ENCODE measurements around the gene ELP4.
A peak's percentile ranks its signal among the peaks of the same experiment; 100 is the strongest.

The ELP4 gene

GRCh38 chr11:31512117-31512516 lies 2.5 kb downstream of the ELP4 start:
- Histone ChIP-seq H3K36me3 (ENCODE audit: control insufficient read depth in 2 of 2, insufficient read depth in 1 of 2, low read length in 2 of 2) (no peaks in the 10 kb centered on the region), H3K27ac (ENCODE audit: extremely low read depth, low read depth, low read length) (no peak overlapping the region), H3K9me3 (ENCODE audit: control insufficient read depth, insufficient read depth, low read depth, low read length) (no peaks in the 10 kb centered on the region), H3K4me1 (ENCODE audit: control insufficient read depth, insufficient read depth, low read length) (peaks cover 2% of the 10 kb centered on the region), H3K4me3 (ENCODE audit: low read depth, low read length) (no peak overlapping the region)
- ChIA-PET CTCF (no interaction called here), POLR2A (no interaction called here)
- TF ChIP-seq YY1 (tag by site-specific recombination; IDR thresholded peaks at IDR 0.05) (no peak), EGR2 (tag by site-specific recombination; IDR thresholded peaks at IDR 0.05; ENCODE audit: low read depth) (no peak), ZNF239 (tag by site-specific recombination; IDR thresholded peaks at IDR 0.05) (no peak), OSR2 (tag by site-specific recombination; IDR thresholded peaks at IDR 0.05) (peak; percentile 73), ELK4 (IDR thresholded peaks at IDR 0.05; ENCODE audit: borderline replicate concordance, low read depth, low read length) (no peak), PRDM1 (tag by site-specific recombination; IDR thresholded peaks at IDR 0.05) (no peak), PRDM10 (tag by site-specific recombination; IDR thresholded peaks at IDR 0.05) (no peak), ATF2 (tag by site-specific recombination; IDR thresholded peaks at IDR 0.05; ENCODE audit: low read depth) (peak; percentile 91), ZNF629 (tag by site-specific recombination; IDR thresholded peaks at IDR 0.05) (peak; percentile 55), ZNF670 (tag by site-specific recombination; IDR thresholded peaks at IDR 0.05; ENCODE audit: low read depth) (no peak), SCRT2 (tag by site-specific recombination; IDR thresholded peaks at IDR 0.05) (no peak), ZNF837 (tag by site-specific recombination; IDR thresholded peaks at IDR 0.05) (no peak), ZBTB21 (tag by site-specific recombination; IDR thresholded peaks at IDR 0.05) (peak; percentile 50; the same call in 1 of the 2 replicates), ZNF341 (tag by site-specific recombination; IDR thresholded peaks at IDR 0.05; ENCODE audit: low read depth) (no peak)

- Histone ChIP-seq H3K36me3 (ENCODE audit: control insufficient read depth in 2 of 2, insufficient read depth in 1 of 2, low read length in 2 of 2) (peaks cover 0 to 4% of the 10 kb centered on the region in 2 experiments; a peak in 2 of 3 replicates), H3K4me3 (ENCODE audit: low read depth, low read length) (no peak overlapping the region), H3K9me3 (ENCODE audit: control insufficient read depth, insufficient read depth, low read depth, low read length) (no peaks in the 10 kb centered on the region), H3K27ac (ENCODE audit: extremely low read depth, low read depth, low read length) (no peak overlapping the region), H3K4me1 (ENCODE audit: control insufficient read depth, insufficient read depth, low read length) (no peaks in the 10 kb centered on the region)
- CTCF ChIA-PET: no interaction called here
- TF ChIP-seq ZNF112 (tag by site-specific recombination; IDR thresholded peaks at IDR 0.05) (no peak), ZNF398 (tag by site-specific recombination; IDR thresholded peaks at IDR 0.05) (no peak), ZNF223 (tag by site-specific recombination; IDR thresholded peaks at IDR 0.05) (no peak), KLF8 (tag by site-specific recombination; IDR thresholded peaks at IDR 0.05) (no peak), ZNF274 (IDR thresholded peaks at IDR 0.05; ENCODE audit: low read length) (no peak), ZNF274 (tag by site-specific recombination; IDR thresholded peaks at IDR 0.05; ENCODE audit: borderline replicate concordance) (no peak), ZNF114 (tag by site-specific recombination; IDR thresholded peaks at IDR 0.05) (no peak), ZNF513 (tag by site-specific recombination; IDR thresholded peaks at IDR 0.05) (no peak), ZNF645 (tag by site-specific recombination; IDR thresholded peaks at IDR 0.05) (no peak)
- POLR2A ChIA-PET: no interaction called here
These were observed 12.1 kb downstream of the ELP4 start for GRCh38 chr11:31521497-31522150.

All from HEK293 (cell line).